K562 (cell line): ENCODE results near the gene CHRNE. TPM values are rescaled to one million over a fixed set of nuclear protein-coding genes. Genes with fewer than 3 reads are reported as not detected.
A peak's percentile ranks its signal among the peaks of the same experiment; 100 is the strongest.

Source experiments
- ATAC-seq: fragments of 200-7000 bp; cut with Tn5 transposase; 3 replicates; pipeline ENCODE4 v1.9.1; 2020; ENCODE audit warnings: moderate library complexity
- BruUV-seq: library from RNA; stranded (reverse); fragments of 400-500 nt; replicated peaks from 2 replicates; lab custom pipeline; 2021; lab: Mats Ljungman, UMichigan
- CTCF ChIA-PET: fragments of 300-600 bp; formaldehyde crosslinking; extraction: SDS; loops from one replicate; lab custom pipeline; 2021; ENCODE audit warnings: low intra/inter-chr PET ratio; lab: Yijun Ruan, JAX
- POLR2A ChIA-PET: fragments of 300-600, 350-650 bp; sonication (Branson Sonifier 250); formaldehyde crosslinking; extraction: SDS; loops from one replicate; lab custom pipeline; 2021; ENCODE audit warnings: antibody characterized with exemption, inconsistent platforms; lab: Yijun Ruan, JAX
- DNase-seq, 4 experiments: peaks; one replicate each; pipeline versions ENCODE4 v3.0.0 to v3.0.0-alpha.2; 2011 to 2018; ENCODE audit warnings: low spot score in 3 of 4, mixed read lengths in 3 of 4; ENCODE audit errors: extremely low read depth in 1 of 4
- FAIRE-seq: peaks from 2 replicates; lab custom pipeline; 2011; peaks lifted over from hg19 to GRCh38; lab: Jason Lieb, UNC
- H2AFZ ChIP-seq: 2 replicates; pipeline ENCODE4 v1.6.0; 2011; ENCODE audit warnings: low read depth, low read length, control low read depth, inconsistent platforms
- H3K27ac ChIP-seq: fragments of 200-600 bp; 3 replicates; pipeline ENCODE4 v1.8.0; 2011; ENCODE audit warnings: low read depth, mild to moderate bottlenecking, control low read depth, inconsistent platforms, low read length, moderate library complexity, mixed read lengths; ENCODE audit errors: extremely low read depth
- H3K27me3 ChIP-seq, 2 experiments: fragments of 300-600 bp in 1 of 2; 2 replicates in 1 of 2; 3 replicates in 1 of 2; pipeline versions ENCODE4 v1.6.0 to v1.8.0; 2011; ENCODE audit warnings: inconsistent platforms in 2 of 2, low read length in 2 of 2, mild to moderate bottlenecking in 1 of 2, mixed read lengths in 1 of 2, moderate library complexity in 1 of 2; ENCODE audit not compliant: control insufficient read depth in 2 of 2, insufficient read depth in 2 of 2
- H3K36me3 ChIP-seq: fragments of 300-600 bp; 3 replicates; pipeline ENCODE4 v1.8.0; 2011; ENCODE audit warnings: mild to moderate bottlenecking, low read length, inconsistent platforms; ENCODE audit not compliant: control insufficient read depth, insufficient read depth
- H3K4me1 ChIP-seq, 2 experiments: fragments of 200-600 bp in 1 of 2; replicated peaks in 1 of 2; 2 replicates in 1 of 2; 3 replicates in 1 of 2; pipeline versions ENCODE4 v1.5.1 to v1.8.0; 2011; ENCODE audit warnings: inconsistent platforms in 2 of 2, low read length in 2 of 2, mild to moderate bottlenecking in 1 of 2, mixed read lengths in 1 of 2, moderate library complexity in 1 of 2; ENCODE audit not compliant: control insufficient read depth in 2 of 2, insufficient read depth in 2 of 2
- H3K4me2 ChIP-seq: 2 replicates; pipeline ENCODE4 v1.6.1; 2011; ENCODE audit warnings: low read length, control low read depth, inconsistent platforms, mixed read lengths; ENCODE audit not compliant: insufficient read depth
- H3K4me3 ChIP-seq: fragments of 200-600 bp; sonication (generic), shearing (Covaris generic); 2 replicates; pipeline ENCODE4 v1.5.1; 2016; ENCODE audit warnings: control low read depth, inconsistent platforms
- H3K79me2 ChIP-seq: fragments of 200-600 bp; 3 replicates; pipeline ENCODE4 v1.8.0; 2011; ENCODE audit warnings: low read length, inconsistent platforms; ENCODE audit not compliant: control insufficient read depth, insufficient read depth
- H3K9ac ChIP-seq, 2 experiments: 2 replicates each; pipeline versions ENCODE4 v1.6.0 to v1.6.1; 2011; ENCODE audit warnings: low read depth in 2 of 2, low read length in 2 of 2, control low read depth in 1 of 2, inconsistent platforms in 1 of 2, mild to moderate bottlenecking in 1 of 2, mixed read lengths in 1 of 2; ENCODE audit not compliant: insufficient read depth in 1 of 2
- H3K9me1 ChIP-seq: one replicate; pipeline ENCODE4 v1.6.0; 2011; ENCODE audit warnings: inconsistent platforms, mild to moderate bottlenecking, low read length, moderate library complexity; ENCODE audit not compliant: control insufficient read depth, insufficient read depth
- H3K9me3 ChIP-seq: replicated peaks from 2 replicates; pipeline ENCODE4 v1.5.1; 2011; ENCODE audit warnings: low read depth, low read length, inconsistent platforms; ENCODE audit not compliant: control insufficient read depth, insufficient read depth
- H4K20me1 ChIP-seq: replicated peaks from 2 replicates; pipeline ENCODE4 v1.6.1; 2011; ENCODE audit warnings: low read length, inconsistent platforms, mixed read lengths; ENCODE audit not compliant: control insufficient read depth, insufficient read depth
- MEF2D ChIP-seq: conservative IDR thresholded peaks from 2 replicates; pipeline ENCODE4 v1.6.1; 2016; ENCODE audit warnings: low read depth, missing genetic modification characterization, missing compliant biosample characterization
- NFXL1 ChIP-seq: fragments of 450-650 bp; formaldehyde crosslinking; IDR thresholded peaks from 2 replicates; pipeline ENCODE4 v1.4.0; 2021; ENCODE audit warnings: mild to moderate bottlenecking
- PHB ChIP-seq: fragments of 250-450 bp; sonication (Bioruptor Pico); IDR thresholded peaks from 2 replicates; pipeline ENCODE4 v1.5.0; 2021
- POLR2G ChIP-seq: fragments of 200-400 bp; formaldehyde crosslinking; IDR thresholded peaks from 2 replicates; pipeline ENCODE4 v1.6.1; 2017; ENCODE audit warnings: low read depth, mild to moderate bottlenecking, antibody characterized with exemption, low read length, moderate library complexity
- SIN3B ChIP-seq: fragments of 450-650 bp; IDR thresholded peaks from 2 replicates; pipeline ENCODE4 v1.6.1; 2017; ENCODE audit warnings: low read depth, mild to moderate bottlenecking, moderate library complexity
- WGBS: fragments of 100-300 bp; shearing (Covaris generic); methylation state at CpG from one replicate; pipeline ENCODE4 v1.1.6; 2016; ENCODE audit warnings: low coverage, mixed read lengths; ENCODE audit not compliant: insufficient coverage; ENCODE audit errors: missing lambda C conversion rate; 5-methylcytosine and 5-hydroxymethylcytosine counted together
- in situ Hi-C: fragments of 300-500 bp; cut with MboI; formaldehyde crosslinking; loops from 4 replicates; pipeline ENCODE4 v1.15.0; 2018; ENCODE audit warnings: inconsistent platforms, mixed read lengths
- intact Hi-C: fragments of 100-400 bp; cut with micrococcal nuclease; formaldehyde crosslinking; loops from 2 replicates; pipeline ENCODE4 v1.14.2; 2022
- polyA plus RNA-seq, 8 experiments: library from polyadenylated mRNA; depleted of rRNA in 4 of 8; stranded (reverse) in 5 of 8; unstranded in 3 of 8; fragments of >200 nt; fragmentation: Nextera tagmentation in 2 of 8; fragmentation: Illumina TruSeq in 1 of 8; extraction: Ambion mirVana in 2 of 8; extraction: Trizol in 1 of 8; gene quantifications; 2 replicates each; pipeline versions ENCODE4 v1.2.1 to v1.2.3, GENCODE V29; 2011 to 2014; ENCODE audit warnings: inconsistent platforms in 1 of 8, missing spikeins in 1 of 8
- total RNA-seq, 7 experiments: library from RNA; depleted of rRNA in 6 of 7; stranded (reverse); fragments of >200 nt in 6 of 7; fragmentation: Illumina TruSeq in 2 of 7; extraction: Trizol in 2 of 7; gene quantifications; 2 replicates each; pipeline versions ENCODE4 v1.2.1 to v1.2.3, GENCODE V29; 2011 to 2021; ENCODE audit warnings: low replicate concordance in 1 of 7
- TF ChIP-seq, protein P1 (sequence below), 2 experiments: IDR thresholded peaks; 2 replicates each; pipeline ENCODE4 v1.6.1; 2012; ENCODE audit warnings: improper control_type of control experiment in 2 of 2, low read depth in 2 of 2, low read length in 2 of 2, borderline replicate concordance in 1 of 2
- TF ChIP-seq, protein P2 (sequence below): sonication (generic); formaldehyde crosslinking; IDR thresholded peaks from 2 replicates; pipeline ENCODE4 v1.8.1; 2023; ENCODE audit warnings: mild to moderate bottlenecking, missing genetic modification reagents

The CHRNE gene
- total and polyA plus RNA-seq, 9 of the 15 experiments (the other 6 are each of a cell fraction or from before 2014, with no cell fraction given): not detected

DNA sequence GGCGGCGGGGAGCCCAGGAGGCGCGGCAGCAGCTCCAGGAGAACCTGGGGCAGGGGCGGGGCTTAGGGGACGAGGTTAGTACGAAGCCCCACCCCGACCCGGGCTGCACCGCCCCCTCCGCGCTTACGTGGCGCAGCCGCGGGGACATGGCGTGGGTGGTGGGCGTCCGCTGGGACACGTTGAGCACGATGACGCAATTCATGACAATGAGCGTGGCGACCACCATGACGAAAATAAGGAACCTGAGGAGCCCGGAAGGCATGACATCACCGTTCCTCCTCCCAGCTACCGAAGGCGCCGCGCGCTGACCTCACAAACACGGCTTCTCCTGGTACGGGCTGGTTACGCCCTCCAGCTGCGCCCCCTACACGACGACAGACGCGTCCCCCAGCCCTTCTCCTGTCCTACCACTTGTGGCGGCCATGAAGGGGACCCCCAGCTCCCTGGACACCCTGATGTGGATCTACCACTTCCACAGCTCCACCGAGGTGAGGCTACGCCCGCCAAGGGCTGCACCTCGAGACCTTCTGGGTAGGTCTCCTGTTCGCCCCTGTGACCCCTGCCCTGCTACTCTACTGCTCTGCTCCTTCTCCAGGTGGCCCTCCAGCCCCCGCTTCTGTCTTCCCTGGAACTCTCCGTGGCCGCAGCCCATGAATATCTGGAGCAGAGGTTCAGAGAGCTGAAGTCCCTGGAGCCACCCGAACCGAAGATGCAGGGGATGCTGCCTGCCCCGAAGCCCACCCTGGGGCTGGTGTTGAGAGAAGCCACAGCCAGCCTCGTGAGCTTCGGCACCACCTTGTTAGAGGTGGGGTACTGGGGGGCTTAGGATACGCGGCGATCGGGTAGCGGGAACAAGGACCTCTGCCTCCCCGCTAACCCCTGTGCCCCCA is 3.3 kb downstream of the CHRNE start, which contains the start of gene C17orf107:
Gene C17orf107 (plus strand): TSS at position 196 of the 890 bp plus-strand sequence. CDS start 227 bp downstream, at position 423.
- ChIA-PET CTCF (no interaction called here), POLR2A (interaction anchor here (0.6 to 1.1 kb wide), 2 partner anchors 10 to 377 kb away, joined by 3 read pairs; no protein-coding TSS in a partner anchor)
- Histone ChIP-seq H3K9me1 (peaks cover 2% of the 10 kb centered on the region), H2AFZ (no peak within 1 kb of the TSS), H3K4me1 (peaks cover 14 to 33% of the 10 kb centered on the region in 2 experiments), H3K4me3 (no peak within 1 kb of the TSS), H3K27ac (no peak within 1 kb of the TSS), H4K20me1 (no peaks in the 10 kb centered on the region), H3K4me2 (no peak within 1 kb of the TSS), H3K9me3 (no peaks in the 10 kb centered on the region), H3K27me3 (no peaks in the 10 kb centered on the region), H3K9ac (no peak within 1 kb of the TSS), H3K79me2 (no peaks in the 10 kb centered on the region), H3K36me3 (peaks cover 22% of the 10 kb centered on the region; the same call in 1 of the 3 replicates)
- no peak for DNase-seq
- in situ Hi-C loops (no loop called here), intact Hi-C loops (loop anchor here (10.0 kb wide), 1 partner anchor 65 kb away; the partner anchor contains the start of gene SPAG7)
- no peak for TF ChIP-seq SIN3B
- TF ChIP-seq MEF2D (tag): no peak
- TF ChIP-seq, protein P1, sequence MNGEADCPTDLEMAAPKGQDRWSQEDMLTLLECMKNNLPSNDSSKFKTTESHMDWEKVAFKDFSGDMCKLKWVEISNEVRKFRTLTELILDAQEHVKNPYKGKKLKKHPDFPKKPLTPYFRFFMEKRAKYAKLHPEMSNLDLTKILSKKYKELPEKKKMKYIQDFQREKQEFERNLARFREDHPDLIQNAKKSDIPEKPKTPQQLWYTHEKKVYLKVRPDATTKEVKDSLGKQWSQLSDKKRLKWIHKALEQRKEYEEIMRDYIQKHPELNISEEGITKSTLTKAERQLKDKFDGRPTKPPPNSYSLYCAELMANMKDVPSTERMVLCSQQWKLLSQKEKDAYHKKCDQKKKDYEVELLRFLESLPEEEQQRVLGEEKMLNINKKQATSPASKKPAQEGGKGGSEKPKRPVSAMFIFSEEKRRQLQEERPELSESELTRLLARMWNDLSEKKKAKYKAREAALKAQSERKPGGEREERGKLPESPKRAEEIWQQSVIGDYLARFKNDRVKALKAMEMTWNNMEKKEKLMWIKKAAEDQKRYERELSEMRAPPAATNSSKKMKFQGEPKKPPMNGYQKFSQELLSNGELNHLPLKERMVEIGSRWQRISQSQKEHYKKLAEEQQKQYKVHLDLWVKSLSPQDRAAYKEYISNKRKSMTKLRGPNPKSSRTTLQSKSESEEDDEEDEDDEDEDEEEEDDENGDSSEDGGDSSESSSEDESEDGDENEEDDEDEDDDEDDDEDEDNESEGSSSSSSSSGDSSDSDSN (IDR thresholded peaks at IDR 0.05; ENCODE audit: borderline replicate concordance in 1 of 2, low read depth in 2 of 2, low read length in 2 of 2): no peak
- no peak for TF ChIP-seq NFXL1 (CRISPR knock-in tag)
- TF ChIP-seq PHB (CRISPR knock-in tag): no peak
- TF ChIP-seq, protein P2, sequence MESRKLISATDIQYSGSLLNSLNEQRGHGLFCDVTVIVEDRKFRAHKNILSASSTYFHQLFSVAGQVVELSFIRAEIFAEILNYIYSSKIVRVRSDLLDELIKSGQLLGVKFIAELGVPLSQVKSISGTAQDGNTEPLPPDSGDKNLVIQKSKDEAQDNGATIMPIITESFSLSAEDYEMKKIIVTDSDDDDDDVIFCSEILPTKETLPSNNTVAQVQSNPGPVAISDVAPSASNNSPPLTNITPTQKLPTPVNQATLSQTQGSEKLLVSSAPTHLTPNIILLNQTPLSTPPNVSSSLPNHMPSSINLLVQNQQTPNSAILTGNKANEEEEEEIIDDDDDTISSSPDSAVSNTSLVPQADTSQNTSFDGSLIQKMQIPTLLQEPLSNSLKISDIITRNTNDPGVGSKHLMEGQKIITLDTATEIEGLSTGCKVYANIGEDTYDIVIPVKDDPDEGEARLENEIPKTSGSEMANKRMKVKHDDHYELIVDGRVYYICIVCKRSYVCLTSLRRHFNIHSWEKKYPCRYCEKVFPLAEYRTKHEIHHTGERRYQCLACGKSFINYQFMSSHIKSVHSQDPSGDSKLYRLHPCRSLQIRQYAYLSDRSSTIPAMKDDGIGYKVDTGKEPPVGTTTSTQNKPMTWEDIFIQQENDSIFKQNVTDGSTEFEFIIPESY (CRISPR knock-in tag): peak; percentile 54; the same call in 1 of the 2 replicates
- TF ChIP-seq POLR2G: 0 out of 2 replicates have a peak, but pooled peaks have one; percentile 8
- WGBS: 93% methylated on average over 14 of the region's 60 CpGs
- no peak for FAIRE-seq
- no TSS peak for BruUV-seq
- no peak for ATAC-seq
